Thoracic aorta (tissue), 2 donors: ENCODE measurements around the gene CEMIP2. TPM values are rescaled to one million over a fixed set of nuclear protein-coding genes. Genes with fewer than 3 reads are reported as not detected.
"Not testable (repeated sequence)": the region's sequence is repeated elsewhere in the genome, so short reads cannot be mapped to it uniquely, and the experiment has no call there.

ENCODE experiments used
- ATAC-seq: fragments of 150-250 bp; one replicate; pipeline ENCODE4 v1.8.0; 2017; ENCODE audit warnings: low read depth; ENCODE audit not compliant: insufficient number of reproducible peaks, low FRiP score
- DNase-seq: peaks from one replicate; pipeline ENCODE4 v3.0.0-alpha.2; 2020; ENCODE audit warnings: low spot score
- H3K27ac ChIP-seq, 2 donors: fragments of 200-600 bp; sonication (generic); 1 replicate in 1 of 2; 2 replicates in 1 of 2; pipeline ENCODE4 v1.5.1; 2016; ENCODE audit warnings: mild to moderate bottlenecking in 2 of 2, moderate library complexity in 2 of 2
- H3K27me3 ChIP-seq: fragments of 200-600 bp; sonication (generic); replicated peaks from 2 replicates; pipeline ENCODE4 v1.6.0; 2016; ENCODE audit warnings: mild to moderate bottlenecking; ENCODE audit not compliant: insufficient read depth
- H3K36me3 ChIP-seq: fragments of 200-600 bp; sonication (generic); one replicate; pipeline ENCODE4 v1.5.1; 2016
- H3K4me1 ChIP-seq, 2 donors: fragments of 200-600 bp; sonication (generic); 1 replicate in 1 of 2; 2 replicates in 1 of 2; pipeline versions ENCODE4 v1.5.1 to v1.6.0; 2016; ENCODE audit warnings: low read depth in 2 of 2, mild to moderate bottlenecking in 1 of 2; ENCODE audit not compliant: control insufficient read depth in 1 of 2
- H3K4me3 ChIP-seq: fragments of 200-600 bp; sonication (generic); 2 replicates; pipeline ENCODE4 v1.5.1; 2016; ENCODE audit warnings: mild to moderate bottlenecking
- H3K9me3 ChIP-seq: fragments of 200-600 bp; sonication (generic); 2 replicates; pipeline ENCODE4 v1.5.1; 2016
- total RNA-seq, 2 donors: library from RNA; depleted of rRNA; stranded (reverse); fragments of >200 nt; gene quantifications; one replicate each; pipeline versions ENCODE4 v1.1.0 to v1.2.3, GENCODE V29; 2016
- TF ChIP-seq, protein P1 (sequence below): fragments of 200-600 bp; sonication (generic); IDR thresholded peaks from one replicate; pipeline ENCODE4 v1.5.1; 2019; ENCODE audit warnings: antibody characterized with exemption

Gene CEMIP2
- total RNA-seq, 2 donors from 2014 or later, result 69.7 to 218 TPM

DNA sequence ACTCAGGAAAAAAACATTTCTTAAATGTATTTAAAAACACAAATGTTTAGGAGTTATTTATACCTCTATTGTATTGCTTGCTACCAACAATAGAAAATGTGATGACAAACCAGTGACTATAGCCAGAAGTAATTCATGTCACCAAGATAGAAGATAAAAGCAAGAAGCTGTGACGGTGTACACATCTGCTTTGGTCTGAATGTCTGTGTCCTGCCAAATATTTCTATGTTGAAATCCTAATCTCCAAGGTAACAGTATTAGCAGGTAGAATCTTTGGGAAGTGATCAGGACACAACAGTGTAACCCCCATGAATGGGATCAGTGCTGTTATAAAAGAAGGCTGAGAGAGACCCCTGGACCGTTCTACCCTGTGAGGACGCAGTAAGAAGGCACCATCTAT lies 74.7 kb downstream of the CEMIP2 start:
- Histone ChIP-seq H3K36me3 (peaks cover 18% of the 10 kb centered on the region), H3K27ac (no peak overlapping the region), H3K9me3 (no peaks in the 10 kb centered on the region), H3K4me3 (no peak overlapping the region), H3K4me1 (no peaks in the 10 kb centered on the region), H3K27me3 (no peaks in the 10 kb centered on the region)
- TF ChIP-seq, protein P1, sequence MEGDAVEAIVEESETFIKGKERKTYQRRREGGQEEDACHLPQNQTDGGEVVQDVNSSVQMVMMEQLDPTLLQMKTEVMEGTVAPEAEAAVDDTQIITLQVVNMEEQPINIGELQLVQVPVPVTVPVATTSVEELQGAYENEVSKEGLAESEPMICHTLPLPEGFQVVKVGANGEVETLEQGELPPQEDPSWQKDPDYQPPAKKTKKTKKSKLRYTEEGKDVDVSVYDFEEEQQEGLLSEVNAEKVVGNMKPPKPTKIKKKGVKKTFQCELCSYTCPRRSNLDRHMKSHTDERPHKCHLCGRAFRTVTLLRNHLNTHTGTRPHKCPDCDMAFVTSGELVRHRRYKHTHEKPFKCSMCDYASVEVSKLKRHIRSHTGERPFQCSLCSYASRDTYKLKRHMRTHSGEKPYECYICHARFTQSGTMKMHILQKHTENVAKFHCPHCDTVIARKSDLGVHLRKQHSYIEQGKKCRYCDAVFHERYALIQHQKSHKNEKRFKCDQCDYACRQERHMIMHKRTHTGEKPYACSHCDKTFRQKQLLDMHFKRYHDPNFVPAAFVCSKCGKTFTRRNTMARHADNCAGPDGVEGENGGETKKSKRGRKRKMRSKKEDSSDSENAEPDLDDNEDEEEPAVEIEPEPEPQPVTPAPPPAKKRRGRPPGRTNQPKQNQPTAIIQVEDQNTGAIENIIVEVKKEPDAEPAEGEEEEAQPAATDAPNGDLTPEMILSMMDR, result no peak
- no peak for ATAC-seq
- DNase-seq, result no peak

- H3K27ac ChIP-seq, result no peak overlapping the region
- peaks cover 20% of the 10 kb centered on the region for H3K36me3 ChIP-seq
- no peaks in the 10 kb centered on the region for H3K9me3 ChIP-seq
- no peak overlapping the region for H3K4me3 ChIP-seq
- no peak for ATAC-seq
- H3K4me1 ChIP-seq, result no peaks in the 10 kb centered on the region
- no peaks in the 10 kb centered on the region for H3K27me3 ChIP-seq
- DNase-seq, result no peak
- TF ChIP-seq, protein P1, result no peak
Observed at GRCh38 chr9:71692337-71692736, 76.0 kb downstream of the CEMIP2 start.

DNA sequence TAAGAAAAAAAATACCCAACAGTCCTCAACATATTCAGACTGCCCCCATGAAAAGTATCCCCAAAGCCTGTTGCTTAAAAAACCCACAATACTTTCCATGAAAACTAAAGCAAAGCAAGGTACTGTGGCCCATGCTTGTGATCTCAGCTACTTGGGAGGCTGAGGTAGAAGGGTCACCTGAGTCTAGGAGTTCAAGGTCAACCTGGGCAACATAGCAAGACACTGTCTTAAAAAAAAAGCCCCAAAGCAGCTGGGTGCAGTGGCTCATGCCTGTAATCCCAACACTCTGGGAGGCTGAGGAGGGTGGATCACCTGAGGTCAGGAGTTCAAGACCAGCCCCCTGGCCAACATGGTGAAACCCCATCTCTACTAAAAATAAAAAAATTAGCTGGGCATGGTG lies 76.7 kb downstream of the CEMIP2 start:
- not testable (repeated sequence) for DNase-seq, ATAC-seq, H3K27ac ChIP-seq, H3K4me1 ChIP-seq, H3K9me3 ChIP-seq, H3K27me3 ChIP-seq, H3K4me3 ChIP-seq
- H3K36me3 ChIP-seq, result peaks cover 20% of the 10 kb centered on the region

GRCh38 chr9:71690689-71691435 lies 77.5 kb downstream of the CEMIP2 start:
- H3K27ac ChIP-seq, result no peak overlapping the region

GRCh38 chr9:71690063-71690688 lies 78.1 kb downstream of the CEMIP2 start:
- H3K27ac ChIP-seq, result no peak overlapping the region
- H3K4me1 ChIP-seq, result no peaks in the 10 kb centered on the region
- DNase-seq (no peak), ATAC-seq (no peak)
- H3K36me3 ChIP-seq, result peaks cover 20% of the 10 kb centered on the region
- TF ChIP-seq, protein P1, result no peak
- no peaks in the 10 kb centered on the region for H3K27me3 ChIP-seq
- no peak overlapping the region for H3K4me3 ChIP-seq
- H3K9me3 ChIP-seq, result no peaks in the 10 kb centered on the region

More at GRCh38 chr9:71690689-71691435, 77.5 kb downstream of the CEMIP2 start:
- no peak overlapping the region for H3K4me3 ChIP-seq
- peaks cover 20% of the 10 kb centered on the region for H3K36me3 ChIP-seq
- TF ChIP-seq, protein P1, result no peak
- no peaks in the 10 kb centered on the region for H3K27me3 ChIP-seq
- no peaks in the 10 kb centered on the region for H3K4me1 ChIP-seq
- DNase-seq, result no peak
- H3K9me3 ChIP-seq, result no peaks in the 10 kb centered on the region
- no peak for ATAC-seq
